Muscle of back (tissue), 11 donors: ENCODE data around the gene LAPTM4A. TPM values are rescaled to one million over a fixed set of nuclear protein-coding genes. Genes with fewer than 3 reads are reported as not detected.
A peak's percentile ranks its signal among the peaks of the same experiment; 100 is the strongest.

Experiments used
- DNase-seq, 3 donors: peaks; one replicate each; pipeline versions ENCODE4 v3.0.0 to v3.0.0-alpha.2; 2013
- polyA plus RNA-seq, 10 donors: library from polyadenylated mRNA; unstranded; fragments of 120-200 nt; gene quantifications; one replicate each; pipeline ENCODE4 v1.2.1, GENCODE V29; 2013; ENCODE audit not compliant: insufficient read length in 10 of 10

The LAPTM4A gene
- polyA plus RNA-seq, 10 donors, result 341 to 420 (median 373) TPM

GRCh38 chr2:20027260-20027677 lies 24.2 kb downstream of the LAPTM4A start:
- no peak for DNase-seq

DNA sequence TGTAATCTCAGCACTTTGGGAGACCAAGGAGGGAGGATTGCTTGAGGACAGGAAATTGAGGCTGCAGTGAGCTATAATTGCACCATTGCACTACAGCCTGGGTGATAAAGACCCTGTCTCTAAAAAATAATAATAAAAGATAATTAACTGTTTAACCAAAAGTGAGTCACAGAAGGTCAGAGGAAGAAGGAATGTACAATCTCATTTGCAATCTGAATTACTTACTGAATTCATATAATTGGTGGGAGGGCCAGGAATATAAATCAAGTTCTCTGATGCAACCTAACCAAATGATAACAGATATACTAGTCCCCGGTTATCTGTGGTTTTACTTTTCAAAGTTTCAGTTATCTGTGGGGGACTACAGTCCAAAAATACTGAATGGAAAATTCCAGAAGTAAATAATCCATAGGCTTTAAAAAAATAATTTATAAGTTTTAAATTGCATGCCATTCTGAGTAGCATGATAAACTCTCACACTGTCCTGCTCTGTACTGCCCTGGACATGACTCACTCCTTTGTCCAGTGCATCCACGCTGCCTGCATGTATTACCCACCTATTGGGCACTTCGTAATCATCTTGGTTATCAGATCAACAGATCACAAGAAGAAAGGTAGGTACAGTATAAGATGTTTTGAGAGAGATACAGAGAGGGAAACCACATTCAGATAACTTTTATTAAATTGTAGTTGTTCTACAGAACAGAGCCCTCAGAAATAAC lies 26.2 kb downstream of the LAPTM4A start:
- DNase-seq, result peak in 1 of 3 donors; percentile 41

- no peak for DNase-seq
These were observed 27.7 kb downstream of the LAPTM4A start for GRCh38 chr2:20023688-20024087.

- no peak for DNase-seq
These were observed 29.9 kb downstream of the LAPTM4A start for GRCh38 chr2:20021405-20022009.

- no peak for DNase-seq
These were observed 31.7 kb downstream of the LAPTM4A start for GRCh38 chr2:20019747-20020146.

DNA sequence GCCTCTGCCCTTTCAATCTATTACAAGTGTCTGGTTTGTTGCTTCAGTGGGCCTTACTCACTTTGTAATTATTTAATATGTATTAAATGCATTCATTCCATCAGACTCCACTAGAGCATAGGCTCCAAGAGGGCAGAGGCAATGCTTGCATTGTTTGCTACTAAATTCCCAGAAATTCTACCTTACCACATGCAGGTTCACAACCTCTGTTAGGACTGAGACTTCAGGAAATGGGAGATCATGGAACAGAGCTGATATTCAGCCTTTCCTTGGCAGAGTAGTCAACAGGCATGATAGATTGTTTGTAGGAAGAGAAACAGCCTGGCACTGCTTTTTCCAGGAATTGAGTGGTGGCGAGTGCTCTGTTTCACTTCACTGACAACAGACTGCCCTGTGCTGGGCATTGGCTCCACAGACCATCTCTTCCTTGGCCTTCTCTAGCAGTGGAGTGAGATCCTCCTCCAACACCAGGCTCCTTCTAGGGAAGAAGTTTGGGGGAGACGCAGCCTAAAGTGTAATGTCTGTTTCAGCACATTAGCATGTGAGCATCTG lies 32.8 kb downstream of the LAPTM4A start:
- DNase-seq, result no peak

- no peak for DNase-seq
These were observed 35.1 kb downstream of the LAPTM4A start for GRCh38 chr2:20016346-20016745.

GRCh38 chr2:20015482-20016083 lies 35.8 kb downstream of the LAPTM4A start:
- DNase-seq, result peak; percentile 57 to 72 (median 64)

DNA sequence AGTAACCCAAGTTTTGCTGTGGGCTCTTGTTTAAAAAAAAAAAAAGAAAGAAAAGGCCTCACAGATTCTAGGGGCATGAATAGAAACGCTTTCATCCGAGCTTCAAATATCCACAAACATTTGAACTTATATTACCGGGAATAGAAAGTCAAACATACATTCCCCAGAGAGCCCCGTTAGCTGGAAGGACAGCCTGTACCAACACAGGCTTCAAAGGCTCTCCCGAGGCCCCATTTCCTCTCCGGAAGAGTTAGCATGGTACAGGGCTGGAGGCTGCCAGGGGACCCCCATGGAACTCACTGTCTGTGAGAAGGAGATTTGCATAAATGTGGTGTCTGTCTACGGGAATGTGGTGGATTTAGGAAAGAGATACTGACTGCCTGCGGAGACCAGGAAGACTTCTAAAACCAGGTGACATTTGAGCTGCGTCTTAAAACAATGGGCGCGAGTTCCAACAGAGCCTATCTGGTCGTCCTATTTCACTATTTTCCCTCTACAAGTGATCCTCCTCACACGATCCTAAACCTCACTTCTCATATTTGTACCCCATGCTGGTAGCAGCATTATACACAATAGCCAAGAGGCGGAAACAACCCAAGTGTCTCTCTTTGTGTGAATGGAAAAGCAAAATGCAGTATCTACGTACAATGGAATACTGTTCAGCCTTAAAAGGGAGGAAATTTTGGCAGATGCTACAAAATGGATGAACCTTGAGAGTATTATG lies 38.1 kb downstream of the LAPTM4A start:
- DNase-seq, result peak in 1 of 3 donors; percentile 18

- DNase-seq, result peak in 1 of 3 donors; percentile 58
These were observed 38.9 kb downstream of the LAPTM4A start, which contains the start of gene MATN3 for GRCh38 chr2:20012282-20013125. Gene MATN3, minus strand, starts transcription at chr2:20012668. Its CDS starts 37 bp downstream, at chr2:20012631.

GRCh38 chr2:20012032-20012281 lies 39.5 kb downstream of the LAPTM4A start:
- DNase-seq, result no peak

GRCh38 chr2:20011276-20012031 lies 40.0 kb downstream of the LAPTM4A start:
- DNase-seq, result peak in 1 of 3 donors; percentile 16

DNA sequence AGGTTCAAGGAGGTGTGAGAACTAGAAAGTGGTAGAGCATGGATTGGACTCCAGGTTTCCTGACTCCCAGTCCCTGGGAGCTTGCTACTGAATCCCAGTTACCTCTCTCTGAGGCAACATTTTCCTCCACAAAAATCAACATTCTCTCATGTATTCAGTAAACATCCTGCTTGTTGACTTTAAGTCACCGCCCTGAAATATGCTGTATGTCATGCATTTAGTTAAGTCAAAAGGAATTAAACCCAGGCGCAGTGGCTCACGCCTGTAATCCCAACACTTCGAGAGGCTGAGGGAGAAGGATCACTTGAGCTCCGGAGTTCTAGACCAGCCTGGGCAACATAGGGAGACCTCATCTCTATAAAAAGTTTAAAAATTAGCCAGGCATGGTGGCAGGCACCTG lies 42.7 kb downstream of the LAPTM4A start:
- no peak for DNase-seq

DNA sequence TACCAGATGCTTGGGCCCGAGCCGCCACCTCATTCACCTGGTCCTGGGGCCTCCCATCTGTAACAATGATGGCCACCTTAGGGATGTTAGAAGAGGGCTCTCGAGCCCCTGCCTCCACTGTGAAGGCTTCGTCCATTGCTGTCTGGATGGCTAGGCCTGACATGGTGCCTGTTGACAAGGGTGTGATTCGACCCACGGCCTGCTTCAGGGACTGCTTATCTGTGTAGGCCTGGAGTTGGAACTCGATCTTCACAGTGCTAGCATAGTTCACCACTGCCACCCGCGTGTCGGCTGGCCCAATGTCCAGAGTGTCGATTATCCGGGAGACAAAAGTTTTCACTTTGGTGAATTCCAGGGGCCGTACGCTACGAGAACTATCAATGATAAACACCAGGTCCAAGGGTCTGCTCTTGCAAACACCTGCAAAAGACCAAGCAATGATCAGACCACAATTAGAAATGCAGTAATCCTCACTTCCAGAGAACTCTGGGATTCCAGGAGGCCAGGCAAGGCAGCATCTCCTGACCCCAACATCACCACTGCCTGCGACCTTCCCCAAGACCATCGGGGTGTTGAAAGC lies 45.4 kb downstream of the LAPTM4A start:
- no peak for DNase-seq

GRCh38 chr2:20005067-20005627 lies 46.3 kb downstream of the LAPTM4A start:
- no peak for DNase-seq

DNA sequence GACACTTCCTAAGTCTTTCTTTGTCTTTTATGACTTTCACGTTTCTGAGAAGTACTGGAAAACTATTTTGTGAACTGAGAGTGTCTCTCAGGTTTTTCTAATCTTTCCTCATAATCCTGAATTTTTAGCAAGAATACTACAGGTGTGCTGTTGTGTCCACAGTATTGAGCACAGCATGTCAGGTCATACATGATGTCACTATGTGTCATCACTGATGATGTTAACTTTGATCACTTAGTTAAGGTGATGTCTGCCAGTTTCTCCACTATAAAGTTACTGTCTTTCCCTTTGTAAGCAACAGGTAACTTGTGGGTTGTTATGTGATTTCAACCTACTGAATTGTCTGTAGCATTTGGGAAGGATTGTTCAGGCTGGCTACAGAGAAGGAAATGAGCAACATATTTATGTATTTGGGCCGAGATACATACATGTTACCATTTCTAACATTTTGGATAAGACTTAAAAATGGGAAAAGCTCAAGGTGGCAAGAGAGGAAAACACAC lies 50.0 kb downstream of the LAPTM4A start:
- DNase-seq, result no peak

DNA sequence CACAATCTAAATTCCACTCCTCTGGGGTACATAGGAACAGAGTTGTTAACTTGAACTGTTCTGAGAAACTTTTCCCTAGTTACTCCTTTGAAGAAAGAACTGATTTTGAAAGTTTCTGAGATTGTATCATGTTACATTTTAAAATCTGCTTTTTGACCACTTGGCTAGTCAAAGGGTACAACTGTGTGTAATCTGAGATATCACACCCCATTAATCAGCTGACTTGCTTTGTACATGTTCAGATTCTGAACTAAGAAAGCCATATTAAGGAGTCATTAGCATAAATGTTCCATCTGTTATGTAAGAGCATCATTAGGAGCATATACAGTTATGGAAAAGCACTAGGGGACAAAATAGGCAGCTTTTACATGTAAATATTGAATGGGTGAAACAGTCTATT lies 57.7 kb downstream of the LAPTM4A start:
- DNase-seq, result no peak

GRCh38 chr2:19991895-19992294 lies 59.5 kb downstream of the LAPTM4A start:
- no peak for DNase-seq

- no peak for DNase-seq
These were observed 61.1 kb downstream of the LAPTM4A start for GRCh38 chr2:19990416-19990728.
